H1 (cell line): Measurements from ENCODE around the gene IL32. TPM values are rescaled to one million over a fixed set of nuclear protein-coding genes. Genes with fewer than 3 reads are reported as not detected.

ENCODE experiments used
- CTCF ChIA-PET: fragments of 300-600 bp; sonication (Branson Sonifier 250); formaldehyde crosslinking; loops from one replicate; lab custom pipeline; 2021; ENCODE audit not compliant: partially characterized antibody; lab: Charles Lee
- POLR2A ChIA-PET: fragments of 300-600 bp; sonication (Branson Sonifier 250); formaldehyde crosslinking; loops from one replicate; lab custom pipeline; 2021; ENCODE audit warnings: inconsistent platforms; ENCODE audit not compliant: partially characterized antibody; lab: Charles Lee
- DNase-seq, 2 experiments: peaks; one replicate each; pipeline versions ENCODE4 v3.0.0 to v3.0.0-alpha.2; 2010 to 2022; ENCODE audit warnings: low spot score in 2 of 2, low read depth in 1 of 2, mixed read lengths in 1 of 2
- FAIRE-seq: peaks from 2 replicates; lab custom pipeline; 2011; peaks lifted over from hg19 to GRCh38; lab: Jason Lieb, UNC
- H2AFZ ChIP-seq: 2 replicates; pipeline ENCODE4 v1.8.1; 2012; ENCODE audit warnings: low read length, inconsistent platforms
- H2AK5ac ChIP-seq: 2 replicates; pipeline ENCODE4 v1.6.1; 2013; ENCODE audit warnings: low read depth, low read length
- H2BK120ac ChIP-seq: replicated peaks from 2 replicates; pipeline ENCODE3; 2013; ENCODE audit warnings: low read depth, low read length, inconsistent platforms
- H2BK12ac ChIP-seq: 2 replicates; pipeline ENCODE4 v1.6.1; 2013; ENCODE audit warnings: low read depth, low read length
- H2BK15ac ChIP-seq: 2 replicates; pipeline ENCODE4 v1.6.1; 2013; ENCODE audit warnings: low read length
- H2BK20ac ChIP-seq: 2 replicates; pipeline ENCODE4 v1.6.1; 2013; ENCODE audit warnings: low read length
- H2BK5ac ChIP-seq: 2 replicates; pipeline ENCODE4 v1.6.1; 2013; ENCODE audit warnings: low read depth, low read length
- H3K14ac ChIP-seq: 2 replicates; pipeline ENCODE4 v1.6.1; 2013; ENCODE audit warnings: inconsistent platforms; ENCODE audit not compliant: insufficient read length
- H3K18ac ChIP-seq: 2 replicates; pipeline ENCODE4 v1.6.1; 2013; ENCODE audit warnings: low read length; ENCODE audit errors: extremely low read depth
- H3K23ac ChIP-seq: 2 replicates; pipeline ENCODE4 v1.6.1; 2013; ENCODE audit warnings: inconsistent platforms; ENCODE audit not compliant: insufficient read length
- H3K23me2 ChIP-seq: 2 replicates; pipeline ENCODE4 v1.6.1; 2013; ENCODE audit warnings: low read depth, low read length
- H3K27ac ChIP-seq: 2 replicates; pipeline ENCODE4 v1.6.1; 2011; ENCODE audit warnings: low read depth, low read length, inconsistent platforms
- H3K27me3 ChIP-seq, 4 experiments: replicated peaks in 1 of 4; 1 replicate in 1 of 4; 2 replicates in 3 of 4; pipeline versions ENCODE4 v1.6.1 to v1.8.1; 2011 to 2013; ENCODE audit warnings: low read length in 3 of 4, mild to moderate bottlenecking in 3 of 4, inconsistent platforms in 2 of 4, mixed read lengths in 2 of 4, moderate library complexity in 1 of 4; ENCODE audit not compliant: control insufficient read depth in 3 of 4, insufficient read depth in 3 of 4; ENCODE audit errors: extremely low read depth in 1 of 4
- H3K36me3 ChIP-seq, 4 experiments: 2 replicates each; pipeline versions ENCODE4 v1.6.1 to v1.8.1; 2011 to 2013; ENCODE audit warnings: mild to moderate bottlenecking in 4 of 4, low read length in 3 of 4, moderate library complexity in 2 of 4, control low read depth in 1 of 4, inconsistent platforms in 1 of 4; ENCODE audit not compliant: insufficient read depth in 4 of 4, control insufficient read depth in 2 of 4
- H3K4ac ChIP-seq: replicated peaks from 2 replicates; pipeline ENCODE3; 2013; ENCODE audit warnings: low read length, low read depth, mixed read lengths, inconsistent platforms; ENCODE audit not compliant: insufficient read length
- H3K4me1 ChIP-seq, 4 experiments: replicated peaks in 1 of 4; 1 replicate in 1 of 4; 2 replicates in 3 of 4; pipeline versions ENCODE4 v1.6.1 to v1.8.1; 2011 to 2013; ENCODE audit warnings: low read length in 3 of 4, inconsistent platforms in 2 of 4, mixed read lengths in 1 of 4; ENCODE audit not compliant: insufficient read depth in 4 of 4, control insufficient read depth in 3 of 4
- H3K4me2 ChIP-seq, 2 experiments: 2 replicates each; pipeline versions ENCODE4 v1.6.1 to v1.8.1; 2011 to 2013; ENCODE audit warnings: low read depth in 2 of 2, low read length in 2 of 2, control low read depth in 1 of 2, inconsistent platforms in 1 of 2, mild to moderate bottlenecking in 1 of 2; ENCODE audit not compliant: insufficient read depth in 1 of 2
- H3K4me3 ChIP-seq, 4 experiments: fragments of 200-600, 300-600 bp in 1 of 4; sonication (generic), shearing (Covaris generic), sonication (Bioruptor Twin) in 1 of 4; 2 replicates each; pipeline versions ENCODE4 v1.5.1 to v1.8.1; 2011 to 2016; ENCODE audit warnings: low read length in 4 of 4, low read depth in 3 of 4, control low read depth in 2 of 4, inconsistent platforms in 2 of 4, mild to moderate bottlenecking in 2 of 4, mixed read lengths in 1 of 4, moderate library complexity in 1 of 4; ENCODE audit not compliant: insufficient read depth in 2 of 4; ENCODE audit errors: extremely low read depth in 1 of 4
- H3K56ac ChIP-seq: replicated peaks from 2 replicates; pipeline ENCODE3; 2013; ENCODE audit warnings: low read depth, mild to moderate bottlenecking, mixed read lengths, low read length, inconsistent platforms; ENCODE audit not compliant: insufficient read length
- H3K79me1 ChIP-seq: 2 replicates; pipeline ENCODE4 v1.6.1; 2013; ENCODE audit warnings: low read depth, low read length, control low read depth
- H3K79me2 ChIP-seq, 2 experiments: 2 replicates each; pipeline versions ENCODE4 v1.6.1 to v1.8.1; 2012 to 2013; ENCODE audit warnings: low read length in 2 of 2, mild to moderate bottlenecking in 2 of 2, inconsistent platforms in 1 of 2; ENCODE audit not compliant: insufficient read depth in 2 of 2, control insufficient read depth in 1 of 2
- H3K9ac ChIP-seq, 4 experiments: replicated peaks in 1 of 4; 1 replicate in 1 of 4; 2 replicates in 3 of 4; pipeline versions ENCODE4 v1.6.1 to v1.8.1; 2011 to 2013; ENCODE audit warnings: low read depth in 3 of 4, low read length in 3 of 4, control low read depth in 2 of 4, mild to moderate bottlenecking in 2 of 4, moderate library complexity in 2 of 4, inconsistent platforms in 1 of 4; ENCODE audit errors: extremely low read depth in 1 of 4
- H3K9me3 ChIP-seq, 2 experiments: 2 replicates each; pipeline versions ENCODE4 v1.6.1 to v1.8.1; 2012 to 2013; ENCODE audit warnings: mild to moderate bottlenecking in 2 of 2, moderate library complexity in 2 of 2, control low read depth in 1 of 2, inconsistent platforms in 1 of 2, low read depth in 1 of 2, low read length in 1 of 2, mixed read lengths in 1 of 2; ENCODE audit not compliant: insufficient read depth in 2 of 2
- H4K20me1 ChIP-seq, 2 experiments: replicated peaks in 1 of 2; 2 replicates each; pipeline versions ENCODE3 to v1.8.1; 2011 to 2013; ENCODE audit warnings: inconsistent platforms in 2 of 2, low read length in 2 of 2, mild to moderate bottlenecking in 1 of 2; ENCODE audit not compliant: insufficient read depth in 2 of 2, control insufficient read depth in 1 of 2
- H4K5ac ChIP-seq: 2 replicates; pipeline ENCODE4 v1.6.1; 2013; ENCODE audit warnings: low read length, low read depth, mixed read lengths, inconsistent platforms; ENCODE audit not compliant: insufficient read length
- H4K8ac ChIP-seq: 2 replicates; pipeline ENCODE4 v1.8.0; 2013; ENCODE audit warnings: mild to moderate bottlenecking, moderate library complexity, low read length, inconsistent platforms; ENCODE audit not compliant: insufficient read depth; ENCODE audit errors: extremely low read depth
- H4K91ac ChIP-seq: replicated peaks from 2 replicates; pipeline ENCODE3; 2013; ENCODE audit warnings: low read length, mixed read lengths, inconsistent platforms; ENCODE audit not compliant: insufficient read length
- ATF2 ChIP-seq: IDR thresholded peaks from 2 replicates; pipeline ENCODE4 v1.6.1; 2012; ENCODE audit warnings: low read length, inconsistent platforms
- CBX8 ChIP-seq: fragments of 300-800, 300-1000 bp; sonication (generic); IDR thresholded peaks from 2 replicates; pipeline ENCODE4 v1.7.1; 2016; ENCODE audit warnings: low read depth, low read length, borderline replicate concordance
- CTBP2 ChIP-seq: IDR thresholded peaks from 2 replicates; pipeline ENCODE4 v1.7.0; 2011; ENCODE audit warnings: borderline replicate concordance, mild to moderate bottlenecking, moderate library complexity, mixed read lengths, low read length; ENCODE audit not compliant: insufficient read depth, insufficient read length
- CTCF ChIP-seq, 3 experiments: IDR thresholded peaks; 1 replicate in 2 of 3; 2 replicates in 1 of 3; pipeline versions ENCODE4 v1.5.1 to v1.6.1; 2011; ENCODE audit warnings: low read length in 3 of 3, mild to moderate bottlenecking in 3 of 3, inconsistent platforms in 2 of 3, low read depth in 1 of 3, moderate library complexity in 1 of 3; ENCODE audit not compliant: insufficient read depth in 1 of 3; ENCODE audit errors: control extremely low read depth in 1 of 3
- EZH2 ChIP-seq: fragments of 200-600 bp; sonication (generic); IDR thresholded peaks from 2 replicates; pipeline ENCODE4 v1.7.1; 2012; ENCODE audit warnings: low read depth, mild to moderate bottlenecking, moderate library complexity, low read length, inconsistent platforms; ENCODE audit not compliant: severe bottlenecking
- POLR2AphosphoS5 ChIP-seq: IDR thresholded peaks from 2 replicates; pipeline ENCODE4 v1.6.1; 2011; ENCODE audit warnings: low read depth, low read length
- SIN3A ChIP-seq, 2 experiments: IDR thresholded peaks in 1 of 2; conservative IDR thresholded peaks in 1 of 2; 2 replicates each; pipeline ENCODE4 v1.6.1; 2011 to 2012; ENCODE audit warnings: low read length in 2 of 2, improper control_type of control experiment in 1 of 2, low read depth in 1 of 2, mild to moderate bottlenecking in 1 of 2
- WGBS, 2 experiments: shearing (Covaris generic) in 1 of 2; methylation state at CpG; one replicate each; pipeline versions ENCODE4 v1.1.6 to v1.1.7; 2013 to 2015; ENCODE audit warnings: low lambda C conversion rate in 2 of 2, mixed read lengths in 2 of 2, inconsistent platforms in 1 of 2, low coverage in 1 of 2, missing lambda C conversion rate in 1 of 2; ENCODE audit not compliant: insufficient replicate concordance in 2 of 2, insufficient coverage in 1 of 2, insufficient read length in 1 of 2; ENCODE audit errors: extremely low coverage in 1 of 2, missing lambda C conversion rate in 1 of 2; 5-methylcytosine and 5-hydroxymethylcytosine counted together
- polyA plus RNA-seq, 7 experiments: library from polyadenylated mRNA; depleted of rRNA in 3 of 7; stranded (reverse) in 5 of 7; unstranded in 2 of 7; fragments of >200 nt in 5 of 7; fragments of 200-250 nt in 2 of 7; gene quantifications; 1 replicate in 5 of 7; 2 replicates in 1 of 7; 4 replicates in 1 of 7; pipeline versions ENCODE4 v1.2.1 to v1.2.3, GENCODE V29; 2011 to 2013; ENCODE audit warnings: missing spikeins in 2 of 7, mixed read lengths in 2 of 7
- total RNA-seq: library from RNA; stranded (reverse); fragmentation: NEBNext Ultra II Directional; extraction: Animal tissue kit (Norgen Biotek cat#: 25700); gene quantifications from 2 replicates; pipeline ENCODE4 v1.2.1, GENCODE V29; 2021

The IL32 gene
- total and polyA plus RNA-seq, 2 of the 8 experiments (the other 6 are each of a cell fraction or from before 2014, with no cell fraction given) = 2.7 to 5.0 TPM

- Histone ChIP-seq H3K36me3 (peaks cover 0 to 21% (median 9%) of the 10 kb centered on the region in 4 experiments; a peak in 7 of 8 replicates), H2BK15ac (no peak overlapping the region), H3K9me3 (no peaks in the 10 kb centered on the region), H3K4me1 (peaks cover 0 to 8% (median 6%) of the 10 kb centered on the region in 4 experiments; a peak in 5 of 7 replicates), H4K20me1 (peaks cover 8 to 32% of the 10 kb centered on the region in 2 experiments), H3K9ac (no peak overlapping the region), H3K79me2 (no peaks in the 10 kb centered on the region), H3K4me2 (no peak overlapping the region), H4K8ac (peak overlapping the region; percentile 31), H2BK120ac (no peak overlapping the region), H3K27ac (no peak overlapping the region), H3K27me3 (no peaks in the 10 kb centered on the region), H3K23ac (no peak overlapping the region), H2AK5ac (no peak overlapping the region), H3K4ac (no peak overlapping the region), H3K56ac (no peak overlapping the region), H2AFZ (no peak overlapping the region), H3K14ac (no peak overlapping the region), H2BK5ac (no peak overlapping the region), H4K5ac (no peak overlapping the region), H2BK20ac (no peak overlapping the region), H3K23me2 (no peaks in the 10 kb centered on the region), H3K4me3 (no peak overlapping the region), H3K18ac (no peak overlapping the region), H4K91ac (no peak overlapping the region), H2BK12ac (no peak overlapping the region), H3K79me1 (no peaks in the 10 kb centered on the region)
- WGBS, 2 experiments = 84% methylated on average over 15 of the region's 15 CpGs; no CpG with 5 or more reads in 1 of the 2 experiments
- FAIRE-seq = no peak
- POLR2A ChIA-PET = interaction anchor here (0.7 to 35.7 kb wide), 13 partner anchors 0 to 106 kb away, joined by 3 to 1808 read pairs (median 8); partner anchors contain the start of genes BICDL2, CLDN6, CLDN9 and HCFC1R1
- CTCF ChIA-PET = interaction anchor here (0.6 to 23.8 kb wide), 21 partner anchors 9 to 1774 kb away, joined by 3 to 639 read pairs (median 4); partner anchors contain the start of genes CLDN6, CLDN9, HCFC1R1 and THOC6
- DNase-seq = no peak
- TF ChIP-seq POLR2AphosphoS5 (no peak; the same call in 1 of the 2 replicates), CTCF (IDR thresholded peaks at IDR 0.05; ENCODE audit: control extremely low read depth in 1 of 3, insufficient read depth in 1 of 3, low read depth in 1 of 3, low read length in 3 of 3) (no peak), EZH2 (no peak), CTBP2 (no peak), CBX8 (no peak), ATF2 (no peak), SIN3A (conservative IDR thresholded peaks at IDR 0.05 in 1 of 2, IDR thresholded peaks at IDR 0.05 in 1 of 2; ENCODE audit: low read depth in 1 of 2, low read length in 2 of 2) (no peak)
These were observed 36.6 kb upstream of the IL32 start for GRCh38 chr16:3028716-3029319.
